Liver (tissue), 9 donors: ENCODE measurements around the gene ZFAND2B. TPM values are rescaled to one million over a fixed set of nuclear protein-coding genes. Genes with fewer than 3 reads are reported as not detected.

Experiments
- DNase-seq: peaks from one replicate; pipeline ENCODE4 v3.0.0-alpha.2; 2017; ENCODE audit warnings: low spot score
- H3K27ac ChIP-seq, 2 donors: one replicate each; pipeline ENCODE4 v1.7.0; 2013; ENCODE audit warnings: inconsistent platforms in 2 of 2, low read length in 2 of 2, control low read depth in 1 of 2, low read depth in 1 of 2, mild to moderate bottlenecking in 1 of 2
- H3K27me3 ChIP-seq, 4 donors: one replicate each; pipeline versions ENCODE4 v1.6.1 to v1.7.0; 2013; ENCODE audit warnings: low read length in 3 of 4, inconsistent platforms in 1 of 4, mild to moderate bottlenecking in 1 of 4, moderate library complexity in 1 of 4; ENCODE audit not compliant: control insufficient read depth in 4 of 4, insufficient read depth in 4 of 4
- H3K36me3 ChIP-seq, 4 donors: one replicate each; pipeline versions ENCODE4 v1.6.1 to v1.7.0; 2013; ENCODE audit warnings: low read length in 3 of 4, mild to moderate bottlenecking in 3 of 4, low read depth in 1 of 4, moderate library complexity in 1 of 4; ENCODE audit not compliant: control insufficient read depth in 4 of 4, insufficient read depth in 3 of 4
- H3K4me1 ChIP-seq, 4 donors: one replicate each; pipeline versions ENCODE4 v1.6.1 to v1.7.0; 2013; ENCODE audit warnings: low read length in 3 of 4, mild to moderate bottlenecking in 3 of 4, moderate library complexity in 1 of 4; ENCODE audit not compliant: control insufficient read depth in 4 of 4, insufficient read depth in 4 of 4
- H3K4me3 ChIP-seq, 3 donors: one replicate each; pipeline versions ENCODE4 v1.6.1 to v1.7.0; 2013; ENCODE audit warnings: low read length in 3 of 3, control low read depth in 1 of 3, low read depth in 1 of 3, mild to moderate bottlenecking in 1 of 3
- H3K9ac ChIP-seq, 2 donors: one replicate each; pipeline ENCODE4 v1.7.0; 2013; ENCODE audit warnings: low read length in 2 of 2, mild to moderate bottlenecking in 2 of 2, moderate library complexity in 2 of 2, control low read depth in 1 of 2, low read depth in 1 of 2
- H3K9me3 ChIP-seq, 4 donors: one replicate each; pipeline versions ENCODE4 v1.6.1 to v1.7.0; 2013; ENCODE audit warnings: low read length in 3 of 4; ENCODE audit not compliant: control insufficient read depth in 4 of 4
- EGR1 ChIP-seq, 2 donors: IDR thresholded peaks; 2 replicates each; pipeline ENCODE4 v1.6.1; 2016 to 2018; ENCODE audit warnings: antibody characterized with exemption in 2 of 2, low read depth in 2 of 2
- FOXA1 ChIP-seq: IDR thresholded peaks from 2 replicates; pipeline ENCODE4 v1.6.1; 2016; ENCODE audit warnings: antibody characterized with exemption
- FOXA2 ChIP-seq: IDR thresholded peaks from 2 replicates; pipeline ENCODE4 v1.6.1; 2016; ENCODE audit warnings: antibody characterized with exemption
- GABPA ChIP-seq, 2 donors: IDR thresholded peaks in 1 of 2; conservative IDR thresholded peaks in 1 of 2; 2 replicates each; pipeline ENCODE4 v1.6.1; 2016; ENCODE audit warnings: antibody characterized with exemption in 2 of 2, mild to moderate bottlenecking in 1 of 2, moderate library complexity in 1 of 2
- JUND ChIP-seq, 2 donors: IDR thresholded peaks; 2 replicates each; pipeline ENCODE4 v1.6.1; 2016; ENCODE audit warnings: antibody characterized with exemption in 2 of 2
- NR2F2 ChIP-seq: IDR thresholded peaks from 2 replicates; pipeline ENCODE4 v1.6.1; 2016; ENCODE audit warnings: antibody characterized with exemption
- RAD21 ChIP-seq, 2 donors: IDR thresholded peaks; 2 replicates each; pipeline ENCODE4 v1.6.1; 2016; ENCODE audit warnings: antibody characterized with exemption in 2 of 2, mild to moderate bottlenecking in 2 of 2
- RXRA ChIP-seq, 2 donors: IDR thresholded peaks; 2 replicates each; pipeline ENCODE4 v1.6.1; 2017 to 2018; ENCODE audit warnings: antibody characterized with exemption in 2 of 2, mild to moderate bottlenecking in 1 of 2
- SP1 ChIP-seq: IDR thresholded peaks from 2 replicates; pipeline ENCODE4 v1.6.1; 2018; ENCODE audit warnings: antibody characterized with exemption, mild to moderate bottlenecking
- TAF1 ChIP-seq: conservative IDR thresholded peaks from 2 replicates; pipeline ENCODE4 v1.6.1; 2016; ENCODE audit warnings: antibody characterized with exemption, mild to moderate bottlenecking
- WGBS: extraction: QIAGEN DNeasy Blood & Tissue Kit; methylation state at CpG from one replicate; pipeline ENCODE4 v1.1.7; 2013; 5-methylcytosine and 5-hydroxymethylcytosine counted together
- polyA plus RNA-seq, 2 donors: library from polyadenylated mRNA; stranded (reverse) in 1 of 2; unstranded in 1 of 2; fragments of 200-250 nt in 1 of 2; fragments of >200 nt in 1 of 2; fragmentation: Nextera tagmentation in 1 of 2; extraction: Ambion mirVana in 1 of 2; gene quantifications; one replicate each; pipeline versions ENCODE4 v1.2.1 to v1.2.3, GENCODE V29; 2013 to 2015
- total RNA-seq, 2 donors: library from RNA; depleted of rRNA; stranded (reverse); fragments of >200 nt; gene quantifications; one replicate each; pipeline ENCODE4 v1.2.3, GENCODE V29; 2014
- TF ChIP-seq, protein P1 (sequence below): IDR thresholded peaks from 2 replicates; pipeline ENCODE4 v1.6.1; 2016; ENCODE audit warnings: antibody characterized with exemption, mild to moderate bottlenecking
- TF ChIP-seq, protein P2 (sequence below): IDR thresholded peaks from 2 replicates; pipeline ENCODE4 v1.6.1; 2016; ENCODE audit warnings: antibody characterized with exemption
- TF ChIP-seq, protein P3 (sequence below): IDR thresholded peaks from 2 replicates; pipeline ENCODE4 v1.6.1; 2016; ENCODE audit warnings: antibody characterized with exemption
- TF ChIP-seq, protein P4 (sequence below): fragments of 150-350 bp; IDR thresholded peaks from 2 replicates; pipeline ENCODE4 v1.5.1; 2017; ENCODE audit warnings: improper control_type of control experiment, low read depth, low read length; ENCODE audit not compliant: missing input control
- TF ChIP-seq, protein P5 (sequence below): IDR thresholded peaks from 2 replicates; pipeline ENCODE4 v1.6.1; 2016; ENCODE audit warnings: antibody characterized with exemption
- donor health status: healthy.
- donor health status: healthy.
- donor health status: healthy.
- donor health status: healthy.
- donor health status: healthy.

ZFAND2B gene
- total and polyA plus RNA-seq, 4 donors, result 19.6 to 53.8 (median 25.8) TPM

DNA sequence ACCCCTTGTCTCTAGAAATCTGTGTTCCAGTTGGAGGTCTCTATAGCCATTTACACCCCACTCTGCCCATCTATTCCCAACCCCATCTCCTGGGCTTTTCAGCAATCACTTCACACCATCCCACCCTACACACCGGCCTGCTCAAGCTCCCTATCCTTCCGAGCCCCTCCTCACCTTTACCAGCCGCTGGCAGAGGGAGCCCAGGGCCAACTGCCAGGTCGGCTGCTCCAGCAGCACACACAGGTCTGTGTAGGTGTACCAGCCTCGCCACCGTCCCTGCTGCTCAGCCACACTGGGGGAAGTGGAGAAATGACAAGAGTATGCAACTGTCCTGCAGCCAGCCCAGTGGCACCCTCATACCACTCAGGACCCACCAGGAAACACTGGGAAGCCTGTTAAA is 33.4 kb upstream of the ZFAND2B start:
- peaks cover 4 to 33% (median 22%) of the 10 kb centered on the region in 4 donors for H3K4me1 ChIP-seq
- H3K27me3 ChIP-seq, result no peaks in the 10 kb centered on the region
- no peak for DNase-seq
- H3K9ac ChIP-seq, result no peak overlapping the region
- 96% methylated on average over 6 of the region's 6 CpGs for WGBS
- H3K27ac ChIP-seq, result no peak overlapping the region
- no peaks in the 10 kb centered on the region for H3K9me3 ChIP-seq
- H3K4me3 ChIP-seq, result no peak overlapping the region
- peaks cover 0 to 30% (median 24%) of the 10 kb centered on the region in 4 donors for H3K36me3 ChIP-seq
- TF ChIP-seq, protein P1, sequence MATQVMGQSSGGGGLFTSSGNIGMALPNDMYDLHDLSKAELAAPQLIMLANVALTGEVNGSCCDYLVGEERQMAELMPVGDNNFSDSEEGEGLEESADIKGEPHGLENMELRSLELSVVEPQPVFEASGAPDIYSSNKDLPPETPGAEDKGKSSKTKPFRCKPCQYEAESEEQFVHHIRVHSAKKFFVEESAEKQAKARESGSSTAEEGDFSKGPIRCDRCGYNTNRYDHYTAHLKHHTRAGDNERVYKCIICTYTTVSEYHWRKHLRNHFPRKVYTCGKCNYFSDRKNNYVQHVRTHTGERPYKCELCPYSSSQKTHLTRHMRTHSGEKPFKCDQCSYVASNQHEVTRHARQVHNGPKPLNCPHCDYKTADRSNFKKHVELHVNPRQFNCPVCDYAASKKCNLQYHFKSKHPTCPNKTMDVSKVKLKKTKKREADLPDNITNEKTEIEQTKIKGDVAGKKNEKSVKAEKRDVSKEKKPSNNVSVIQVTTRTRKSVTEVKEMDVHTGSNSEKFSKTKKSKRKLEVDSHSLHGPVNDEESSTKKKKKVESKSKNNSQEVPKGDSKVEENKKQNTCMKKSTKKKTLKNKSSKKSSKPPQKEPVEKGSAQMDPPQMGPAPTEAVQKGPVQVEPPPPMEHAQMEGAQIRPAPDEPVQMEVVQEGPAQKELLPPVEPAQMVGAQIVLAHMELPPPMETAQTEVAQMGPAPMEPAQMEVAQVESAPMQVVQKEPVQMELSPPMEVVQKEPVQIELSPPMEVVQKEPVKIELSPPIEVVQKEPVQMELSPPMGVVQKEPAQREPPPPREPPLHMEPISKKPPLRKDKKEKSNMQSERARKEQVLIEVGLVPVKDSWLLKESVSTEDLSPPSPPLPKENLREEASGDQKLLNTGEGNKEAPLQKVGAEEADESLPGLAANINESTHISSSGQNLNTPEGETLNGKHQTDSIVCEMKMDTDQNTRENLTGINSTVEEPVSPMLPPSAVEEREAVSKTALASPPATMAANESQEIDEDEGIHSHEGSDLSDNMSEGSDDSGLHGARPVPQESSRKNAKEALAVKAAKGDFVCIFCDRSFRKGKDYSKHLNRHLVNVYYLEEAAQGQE, result no peak
- no peak for TF ChIP-seq EGR1 (IDR thresholded peaks at IDR 0.05; ENCODE audit: low read depth in 2 of 2)
- no peak for TF ChIP-seq FOXA1
- TF ChIP-seq SP1, result no peak
- TF ChIP-seq, protein P2, sequence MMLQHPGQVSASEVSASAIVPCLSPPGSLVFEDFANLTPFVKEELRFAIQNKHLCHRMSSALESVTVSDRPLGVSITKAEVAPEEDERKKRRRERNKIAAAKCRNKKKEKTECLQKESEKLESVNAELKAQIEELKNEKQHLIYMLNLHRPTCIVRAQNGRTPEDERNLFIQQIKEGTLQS, result no peak
- no peak for TF ChIP-seq TAF1
- TF ChIP-seq JUND (IDR thresholded peaks at IDR 0.05), result no peak
- TF ChIP-seq RAD21 (IDR thresholded peaks at IDR 0.05), result no peak
- TF ChIP-seq RXRA (IDR thresholded peaks at IDR 0.05), result no peak
- no peak for TF ChIP-seq FOXA2

DNA sequence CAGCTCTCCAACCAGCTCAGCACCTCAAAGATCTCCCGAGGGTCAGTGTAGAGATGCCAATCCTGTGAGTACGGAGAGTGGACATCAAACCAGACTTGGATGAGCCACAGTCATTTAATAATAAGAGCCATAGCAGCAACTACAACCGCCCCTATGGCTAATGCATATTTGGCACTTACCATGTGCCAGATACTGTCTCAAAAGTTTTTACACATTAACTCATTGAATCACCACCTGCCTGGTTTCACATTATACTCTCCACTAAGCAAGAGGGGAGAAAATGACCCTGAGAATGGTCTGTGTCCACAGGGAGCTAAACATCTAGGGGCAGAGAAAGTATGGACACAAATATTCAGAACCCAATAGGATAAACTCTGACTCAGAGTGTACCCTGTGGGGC is 32.4 kb upstream of the ZFAND2B start:
- no peaks in the 10 kb centered on the region for H3K9me3 ChIP-seq
- H3K27me3 ChIP-seq, result no peaks in the 10 kb centered on the region
- H3K27ac ChIP-seq, result no peak overlapping the region
- peaks cover 4 to 40% (median 28%) of the 10 kb centered on the region in 4 donors for H3K4me1 ChIP-seq
- H3K9ac ChIP-seq, result no peak overlapping the region
- WGBS, result 92% methylated on average over 3 of the region's 3 CpGs
- H3K36me3 ChIP-seq, result peaks cover 0 to 30% (median 24%) of the 10 kb centered on the region in 4 donors
- no peak for TF ChIP-seq FOXA2
- no peak for TF ChIP-seq NR2F2
- TF ChIP-seq, protein P3, sequence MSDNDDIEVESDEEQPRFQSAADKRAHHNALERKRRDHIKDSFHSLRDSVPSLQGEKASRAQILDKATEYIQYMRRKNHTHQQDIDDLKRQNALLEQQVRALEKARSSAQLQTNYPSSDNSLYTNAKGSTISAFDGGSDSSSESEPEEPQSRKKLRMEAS, result no peak
- H3K4me3 ChIP-seq, result no peak overlapping the region
- DNase-seq, result no peak

DNA sequence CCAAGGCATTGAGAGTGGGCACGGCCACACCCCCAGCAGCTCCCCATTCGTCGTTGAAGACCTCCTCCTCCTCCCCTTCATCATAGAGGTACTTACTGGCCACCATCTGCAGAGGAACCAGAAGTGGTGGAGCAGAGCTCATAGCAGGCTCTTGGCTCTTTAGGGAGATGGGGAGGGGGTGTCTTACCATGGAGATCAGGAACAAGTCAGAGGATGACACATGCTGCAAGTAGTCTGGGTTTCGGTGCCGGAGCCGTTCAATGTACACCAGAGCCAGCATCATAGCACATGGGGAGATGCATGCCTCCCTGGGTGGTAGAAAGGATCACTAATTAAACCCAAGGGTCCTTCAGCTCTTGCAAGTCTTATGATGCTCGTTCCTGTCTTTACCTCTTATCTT is 31.8 kb upstream of the ZFAND2B start:
- no peak overlapping the region for H3K27ac ChIP-seq
- H3K4me3 ChIP-seq, result no peak overlapping the region
- H3K9ac ChIP-seq, result no peak overlapping the region
- DNase-seq, result no peak
- 88% methylated on average over 7 of the region's 7 CpGs for WGBS
- H3K4me1 ChIP-seq, result peaks cover under 1 to 41% (median 32%) of the 10 kb centered on the region in 4 donors
- H3K9me3 ChIP-seq, result no peaks in the 10 kb centered on the region
- no peaks in the 10 kb centered on the region for H3K27me3 ChIP-seq
- peaks cover 0 to 32% (median 25%) of the 10 kb centered on the region in 4 donors for H3K36me3 ChIP-seq
- TF ChIP-seq JUND (IDR thresholded peaks at IDR 0.05), result no peak
- no peak for TF ChIP-seq FOXA1
- no peak for TF ChIP-seq FOXA2
- no peak for TF ChIP-seq NR2F2
- no peak for TF ChIP-seq SP1
- no peak for TF ChIP-seq GABPA (IDR thresholded peaks at IDR 0.05 in 1 of 2, conservative IDR thresholded peaks at IDR 0.05 in 1 of 2)
- TF ChIP-seq, protein P4, sequence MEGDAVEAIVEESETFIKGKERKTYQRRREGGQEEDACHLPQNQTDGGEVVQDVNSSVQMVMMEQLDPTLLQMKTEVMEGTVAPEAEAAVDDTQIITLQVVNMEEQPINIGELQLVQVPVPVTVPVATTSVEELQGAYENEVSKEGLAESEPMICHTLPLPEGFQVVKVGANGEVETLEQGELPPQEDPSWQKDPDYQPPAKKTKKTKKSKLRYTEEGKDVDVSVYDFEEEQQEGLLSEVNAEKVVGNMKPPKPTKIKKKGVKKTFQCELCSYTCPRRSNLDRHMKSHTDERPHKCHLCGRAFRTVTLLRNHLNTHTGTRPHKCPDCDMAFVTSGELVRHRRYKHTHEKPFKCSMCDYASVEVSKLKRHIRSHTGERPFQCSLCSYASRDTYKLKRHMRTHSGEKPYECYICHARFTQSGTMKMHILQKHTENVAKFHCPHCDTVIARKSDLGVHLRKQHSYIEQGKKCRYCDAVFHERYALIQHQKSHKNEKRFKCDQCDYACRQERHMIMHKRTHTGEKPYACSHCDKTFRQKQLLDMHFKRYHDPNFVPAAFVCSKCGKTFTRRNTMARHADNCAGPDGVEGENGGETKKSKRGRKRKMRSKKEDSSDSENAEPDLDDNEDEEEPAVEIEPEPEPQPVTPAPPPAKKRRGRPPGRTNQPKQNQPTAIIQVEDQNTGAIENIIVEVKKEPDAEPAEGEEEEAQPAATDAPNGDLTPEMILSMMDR, result no peak
- TF ChIP-seq, protein P1, result no peak
- TF ChIP-seq, protein P5, sequence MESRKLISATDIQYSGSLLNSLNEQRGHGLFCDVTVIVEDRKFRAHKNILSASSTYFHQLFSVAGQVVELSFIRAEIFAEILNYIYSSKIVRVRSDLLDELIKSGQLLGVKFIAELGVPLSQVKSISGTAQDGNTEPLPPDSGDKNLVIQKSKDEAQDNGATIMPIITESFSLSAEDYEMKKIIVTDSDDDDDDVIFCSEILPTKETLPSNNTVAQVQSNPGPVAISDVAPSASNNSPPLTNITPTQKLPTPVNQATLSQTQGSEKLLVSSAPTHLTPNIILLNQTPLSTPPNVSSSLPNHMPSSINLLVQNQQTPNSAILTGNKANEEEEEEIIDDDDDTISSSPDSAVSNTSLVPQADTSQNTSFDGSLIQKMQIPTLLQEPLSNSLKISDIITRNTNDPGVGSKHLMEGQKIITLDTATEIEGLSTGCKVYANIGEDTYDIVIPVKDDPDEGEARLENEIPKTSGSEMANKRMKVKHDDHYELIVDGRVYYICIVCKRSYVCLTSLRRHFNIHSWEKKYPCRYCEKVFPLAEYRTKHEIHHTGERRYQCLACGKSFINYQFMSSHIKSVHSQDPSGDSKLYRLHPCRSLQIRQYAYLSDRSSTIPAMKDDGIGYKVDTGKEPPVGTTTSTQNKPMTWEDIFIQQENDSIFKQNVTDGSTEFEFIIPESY, result no peak
- TF ChIP-seq, protein P3, result no peak
- no peak for TF ChIP-seq RXRA (IDR thresholded peaks at IDR 0.05)
- no peak for TF ChIP-seq EGR1 (IDR thresholded peaks at IDR 0.05; ENCODE audit: low read depth in 2 of 2)
- no peak for TF ChIP-seq TAF1
